ENCODE data around the gene RAB6B. TPM values are rescaled to one million over a fixed set of nuclear protein-coding genes. Genes with fewer than 3 reads are reported as not detected.

RAB6B gene
- total and polyA plus RNA-seq, 2 experiments from 2014 or later = 2.6 to 9.1 TPM

DNA sequence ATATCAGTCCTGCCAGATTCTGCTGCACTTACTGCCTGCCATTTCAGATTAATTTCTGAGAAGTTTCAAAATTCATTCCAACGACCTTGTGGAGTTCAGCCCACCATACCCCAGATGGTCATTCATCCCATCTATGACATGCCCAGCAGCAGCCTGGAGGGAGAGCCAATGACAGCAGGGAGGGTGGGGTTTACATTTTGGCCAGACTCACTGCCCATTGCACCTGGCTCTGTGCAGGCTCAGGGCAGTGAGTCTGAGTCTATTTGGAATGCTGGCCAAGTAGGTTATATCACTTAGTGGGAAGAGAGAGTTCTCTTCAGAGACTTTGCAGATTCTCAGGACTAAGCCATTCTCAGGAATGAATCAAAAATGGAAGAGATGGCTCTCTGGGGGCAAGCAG lies 68.5 kb downstream of the RAB6B start:
- DNase-seq (ENCODE audit: low spot score) = no peak
- no peak overlapping the region for H2AFZ ChIP-seq
- H3K36me3 ChIP-seq (replicated peaks; ENCODE audit: insufficient read depth, low read depth) = no peaks in the 10 kb centered on the region
- H3K79me2 ChIP-seq = no peaks in the 10 kb centered on the region
- H3K27me3 ChIP-seq = no peaks in the 10 kb centered on the region
- no peak overlapping the region for H3K4me3 ChIP-seq
- H3K27ac ChIP-seq = no peak overlapping the region
- no peak for TF ChIP-seq EZH2 (IDR thresholded peaks at IDR 0.05; ENCODE audit: borderline replicate concordance)
- TF ChIP-seq, protein P1, sequence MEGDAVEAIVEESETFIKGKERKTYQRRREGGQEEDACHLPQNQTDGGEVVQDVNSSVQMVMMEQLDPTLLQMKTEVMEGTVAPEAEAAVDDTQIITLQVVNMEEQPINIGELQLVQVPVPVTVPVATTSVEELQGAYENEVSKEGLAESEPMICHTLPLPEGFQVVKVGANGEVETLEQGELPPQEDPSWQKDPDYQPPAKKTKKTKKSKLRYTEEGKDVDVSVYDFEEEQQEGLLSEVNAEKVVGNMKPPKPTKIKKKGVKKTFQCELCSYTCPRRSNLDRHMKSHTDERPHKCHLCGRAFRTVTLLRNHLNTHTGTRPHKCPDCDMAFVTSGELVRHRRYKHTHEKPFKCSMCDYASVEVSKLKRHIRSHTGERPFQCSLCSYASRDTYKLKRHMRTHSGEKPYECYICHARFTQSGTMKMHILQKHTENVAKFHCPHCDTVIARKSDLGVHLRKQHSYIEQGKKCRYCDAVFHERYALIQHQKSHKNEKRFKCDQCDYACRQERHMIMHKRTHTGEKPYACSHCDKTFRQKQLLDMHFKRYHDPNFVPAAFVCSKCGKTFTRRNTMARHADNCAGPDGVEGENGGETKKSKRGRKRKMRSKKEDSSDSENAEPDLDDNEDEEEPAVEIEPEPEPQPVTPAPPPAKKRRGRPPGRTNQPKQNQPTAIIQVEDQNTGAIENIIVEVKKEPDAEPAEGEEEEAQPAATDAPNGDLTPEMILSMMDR (IDR thresholded peaks at IDR 0.05; ENCODE audit: poor library complexity) = no peak
- no peak for TF ChIP-seq EZH2phosphoT487 (IDR thresholded peaks at IDR 0.05; ENCODE audit: low read depth, severe bottlenecking, unreplicated experiment)
- no peak overlapping the region for H3K4me2 ChIP-seq
- no peaks in the 10 kb centered on the region for H3K9me2 ChIP-seq (replicated peaks; ENCODE audit: insufficient read depth)
- 72% methylated on average over 1 of the region's 1 CpG for WGBS (ENCODE audit: low lambda C conversion rate, missing lambda C conversion rate)
- no peaks in the 10 kb centered on the region for H3K4me1 ChIP-seq (ENCODE audit: insufficient read depth)
- no peaks in the 10 kb centered on the region for H3K9me3 ChIP-seq (ENCODE audit: low read depth)
- H4K20me1 ChIP-seq (ENCODE audit: insufficient read depth, poor library complexity, severe bottlenecking) = no peaks in the 10 kb centered on the region

DNA sequence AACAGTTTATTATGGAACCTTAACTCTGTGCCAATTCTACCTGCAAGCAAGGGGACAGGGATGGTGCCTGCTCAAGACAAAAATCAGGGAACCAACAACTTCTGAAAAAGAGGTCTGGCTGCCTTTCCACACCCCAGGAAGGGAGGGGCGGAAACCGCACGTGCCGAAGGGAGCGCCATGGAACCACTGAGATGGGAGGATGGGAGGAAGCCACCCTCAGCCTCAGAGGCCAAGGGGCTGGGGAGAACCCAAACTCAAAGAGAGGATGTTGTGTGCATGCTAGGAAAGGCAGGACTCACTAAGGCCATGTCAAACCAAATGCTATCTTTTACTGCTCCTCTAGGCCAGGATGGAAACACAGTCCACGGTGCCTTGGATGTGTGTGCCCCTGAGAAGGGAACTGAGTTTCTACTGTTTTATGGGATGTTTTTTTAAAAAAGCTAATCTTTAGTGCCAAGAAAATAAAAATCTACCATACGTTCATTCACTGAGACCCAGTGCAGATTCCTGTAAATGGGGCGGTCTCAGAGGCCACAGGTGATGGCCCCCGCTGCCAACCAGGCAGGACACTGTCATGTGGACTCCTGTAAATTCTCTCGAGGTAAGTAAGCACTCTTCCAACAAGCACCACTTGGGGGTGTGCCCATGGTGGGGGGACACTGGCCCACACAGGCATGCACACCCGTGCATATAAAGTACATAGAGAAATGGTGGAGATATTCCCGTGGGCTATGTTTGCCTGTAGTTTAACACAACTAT lies 69.5 kb downstream of the RAB6B start:
- Histone ChIP-seq H4K20me1 (ENCODE audit: insufficient read depth, poor library complexity, severe bottlenecking) (no peaks in the 10 kb centered on the region), H3K36me3 (replicated peaks; ENCODE audit: insufficient read depth, low read depth) (no peaks in the 10 kb centered on the region), H3K4me3 (no peak overlapping the region), H3K4me1 (ENCODE audit: insufficient read depth) (no peaks in the 10 kb centered on the region), H2AFZ (no peak overlapping the region), H3K27ac (no peak overlapping the region), H3K4me2 (no peak overlapping the region), H3K9me3 (ENCODE audit: low read depth) (no peaks in the 10 kb centered on the region), H3K27me3 (no peaks in the 10 kb centered on the region), H3K9me2 (replicated peaks; ENCODE audit: insufficient read depth) (no peaks in the 10 kb centered on the region), H3K79me2 (no peaks in the 10 kb centered on the region)
- DNase-seq (ENCODE audit: low spot score) = no peak
- TF ChIP-seq EZH2 (IDR thresholded peaks at IDR 0.05; ENCODE audit: borderline replicate concordance) (no peak), EZH2phosphoT487 (IDR thresholded peaks at IDR 0.05; ENCODE audit: low read depth, severe bottlenecking, unreplicated experiment) (no peak)
- TF ChIP-seq, protein P1 (IDR thresholded peaks at IDR 0.05; ENCODE audit: poor library complexity) = no peak
- 94% methylated on average over 12 of the region's 12 CpGs for WGBS (ENCODE audit: low lambda C conversion rate, missing lambda C conversion rate)

DNA sequence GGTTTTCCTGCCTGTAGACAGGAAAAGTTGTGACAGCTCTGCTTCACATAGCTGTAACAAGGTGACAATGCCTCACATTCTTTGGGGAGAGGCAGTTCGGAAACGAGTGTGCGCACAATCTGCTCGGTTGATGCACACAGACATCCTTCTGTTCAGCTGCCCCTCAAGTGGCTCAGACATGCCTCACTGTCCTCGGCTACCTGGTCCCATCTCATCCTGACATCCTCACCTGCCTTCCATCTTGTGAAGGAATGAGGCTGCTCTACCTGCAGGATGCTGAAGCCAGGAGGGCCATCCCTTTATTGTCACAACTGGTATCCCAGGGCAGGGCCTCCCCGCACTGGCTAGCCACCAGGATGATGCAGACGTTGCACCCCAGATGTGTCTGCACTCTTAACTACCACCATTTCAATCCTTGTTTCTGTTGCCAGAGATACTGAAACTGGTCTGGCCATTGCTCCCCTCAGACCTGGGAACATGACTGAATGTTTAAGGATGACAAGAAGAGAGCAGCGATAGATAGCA lies 70.7 kb downstream of the RAB6B start:
- Histone ChIP-seq H3K27me3 (no peaks in the 10 kb centered on the region), H2AFZ (no peak overlapping the region), H3K79me2 (no peaks in the 10 kb centered on the region), H3K4me3 (no peak overlapping the region), H3K9me3 (ENCODE audit: low read depth) (no peaks in the 10 kb centered on the region), H3K4me2 (no peak overlapping the region), H4K20me1 (ENCODE audit: insufficient read depth, poor library complexity, severe bottlenecking) (no peaks in the 10 kb centered on the region), H3K9me2 (replicated peaks; ENCODE audit: insufficient read depth) (no peaks in the 10 kb centered on the region), H3K27ac (no peak overlapping the region), H3K36me3 (replicated peaks; ENCODE audit: insufficient read depth, low read depth) (no peaks in the 10 kb centered on the region), H3K4me1 (ENCODE audit: insufficient read depth) (no peaks in the 10 kb centered on the region)
- WGBS (ENCODE audit: low lambda C conversion rate, missing lambda C conversion rate) = 94% methylated on average over 8 of the region's 8 CpGs
- no peak for DNase-seq (ENCODE audit: low spot score)
- TF ChIP-seq EZH2 (IDR thresholded peaks at IDR 0.05; ENCODE audit: borderline replicate concordance) = no peak
- TF ChIP-seq EZH2phosphoT487 (IDR thresholded peaks at IDR 0.05; ENCODE audit: low read depth, severe bottlenecking, unreplicated experiment) = no peak
- TF ChIP-seq, protein P1 (IDR thresholded peaks at IDR 0.05; ENCODE audit: poor library complexity) = no peak
